Vagina (tissue), 2 donors: ENCODE measurements around the gene PPP1R15B.

ENCODE experiments used
- POLR2A ChIP-seq, 2 donors: fragments of 450-650 bp; IDR thresholded peaks; one replicate each; pipeline ENCODE4 v1.6.1; 2017; ENCODE audit warnings: antibody characterized with exemption in 2 of 2, mild to moderate bottlenecking in 2 of 2, moderate library complexity in 2 of 2
- POLR2AphosphoS5 ChIP-seq, 2 donors: sonication (generic); formaldehyde crosslinking; IDR thresholded peaks; one replicate each; pipeline ENCODE4 v1.9.0; 2017; ENCODE audit warnings: antibody characterized with exemption in 2 of 2, mild to moderate bottlenecking in 2 of 2, low read depth in 1 of 2; ENCODE audit not compliant: insufficient read depth in 1 of 2
- TF ChIP-seq, protein P1 (sequence below), 3 experiments: fragments of 450-650 bp in 2 of 3; fragments of 200-600 bp in 1 of 3; sonication (generic) in 1 of 3; IDR thresholded peaks; one replicate each; pipeline ENCODE4 v1.5.1; 2017 to 2019; ENCODE audit warnings: antibody characterized with exemption in 3 of 3, mild to moderate bottlenecking in 2 of 3, moderate library complexity in 2 of 3

DNA sequence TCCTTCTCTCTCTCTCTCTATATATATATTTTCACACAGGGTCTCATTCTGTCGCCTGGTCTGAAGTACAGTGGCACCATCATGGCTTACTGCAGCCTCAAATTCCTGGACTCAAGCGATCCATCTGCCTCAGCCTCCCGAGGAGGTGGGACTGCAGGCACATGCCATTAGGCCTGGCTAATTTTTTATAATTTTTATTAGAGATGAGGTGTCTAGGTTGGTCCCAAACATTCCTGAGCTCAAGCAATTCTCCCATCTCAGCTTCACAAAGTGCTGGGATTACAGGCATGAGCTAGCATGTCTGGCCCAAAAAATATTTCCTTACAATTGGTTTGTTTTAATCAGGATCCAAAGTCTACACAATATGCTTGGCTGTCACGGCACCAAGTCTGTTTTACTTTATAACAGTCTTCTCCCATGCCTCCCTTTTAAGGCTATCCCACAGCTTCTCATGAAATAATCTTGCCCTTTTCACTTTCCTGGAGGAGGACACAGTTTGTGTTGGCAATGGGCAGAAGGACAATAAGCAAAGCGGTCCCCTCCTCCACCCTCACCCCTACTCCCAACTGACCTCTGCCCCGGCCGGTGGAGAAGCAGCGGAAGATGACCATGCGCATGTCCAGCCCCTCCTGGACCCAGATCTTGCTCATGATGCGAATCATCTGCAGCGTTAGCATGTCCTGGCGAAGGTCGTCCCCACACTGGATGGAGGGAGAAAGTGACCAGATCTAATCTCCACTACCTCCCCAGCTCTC lies 28.2 kb upstream of the PPP1R15B start:
- TF ChIP-seq POLR2A (IDR thresholded peaks at IDR 0.05), result no peak
- TF ChIP-seq, protein P1, sequence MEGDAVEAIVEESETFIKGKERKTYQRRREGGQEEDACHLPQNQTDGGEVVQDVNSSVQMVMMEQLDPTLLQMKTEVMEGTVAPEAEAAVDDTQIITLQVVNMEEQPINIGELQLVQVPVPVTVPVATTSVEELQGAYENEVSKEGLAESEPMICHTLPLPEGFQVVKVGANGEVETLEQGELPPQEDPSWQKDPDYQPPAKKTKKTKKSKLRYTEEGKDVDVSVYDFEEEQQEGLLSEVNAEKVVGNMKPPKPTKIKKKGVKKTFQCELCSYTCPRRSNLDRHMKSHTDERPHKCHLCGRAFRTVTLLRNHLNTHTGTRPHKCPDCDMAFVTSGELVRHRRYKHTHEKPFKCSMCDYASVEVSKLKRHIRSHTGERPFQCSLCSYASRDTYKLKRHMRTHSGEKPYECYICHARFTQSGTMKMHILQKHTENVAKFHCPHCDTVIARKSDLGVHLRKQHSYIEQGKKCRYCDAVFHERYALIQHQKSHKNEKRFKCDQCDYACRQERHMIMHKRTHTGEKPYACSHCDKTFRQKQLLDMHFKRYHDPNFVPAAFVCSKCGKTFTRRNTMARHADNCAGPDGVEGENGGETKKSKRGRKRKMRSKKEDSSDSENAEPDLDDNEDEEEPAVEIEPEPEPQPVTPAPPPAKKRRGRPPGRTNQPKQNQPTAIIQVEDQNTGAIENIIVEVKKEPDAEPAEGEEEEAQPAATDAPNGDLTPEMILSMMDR (IDR thresholded peaks at IDR 0.05), result no peak
- TF ChIP-seq POLR2AphosphoS5 (IDR thresholded peaks at IDR 0.05; ENCODE audit: insufficient read depth in 1 of 2, low read depth in 1 of 2), result peak in 1 of 2 donors; percentile 14
